OCI-LY1 (cell line): ENCODE data around the gene WSCD2.

Source experiments
- H2AFZ ChIP-seq: fragments of 200-600 bp; sonication (generic), shearing (Covaris generic); 2 replicates; pipeline ENCODE4 v1.6.0; 2014; ENCODE audit warnings: antibody characterized with exemption, mild to moderate bottlenecking, low read length
- H3F3A ChIP-seq: fragments of 200-600 bp; sonication (generic), shearing (Covaris generic); 2 replicates; pipeline ENCODE4 v1.6.0; 2014; ENCODE audit warnings: mild to moderate bottlenecking, antibody characterized with exemption, low read length, moderate library complexity; ENCODE audit not compliant: insufficient read depth
- H3K27ac ChIP-seq: fragments of 200-600 bp; sonication (generic); 2 replicates; pipeline ENCODE4 v1.5.1; 2014; ENCODE audit warnings: low read length, mixed run types, mild to moderate bottlenecking, low read depth; ENCODE audit not compliant: poor library complexity, severe bottlenecking
- H3K27me3 ChIP-seq: fragments of 200-600 bp; sonication (generic); 2 replicates; pipeline ENCODE4 v1.6.0; 2014; ENCODE audit warnings: antibody characterized with exemption, mild to moderate bottlenecking, low read length, moderate library complexity; ENCODE audit not compliant: insufficient read depth
- H3K36me3 ChIP-seq: fragments of 200-600 bp; sonication (generic); 2 replicates; pipeline ENCODE4 v1.6.1; 2014; ENCODE audit warnings: mild to moderate bottlenecking, antibody characterized with exemption, low read length, moderate library complexity, mixed read lengths; ENCODE audit not compliant: insufficient read depth
- H3K4me1 ChIP-seq: fragments of 200-600 bp; sonication (generic); 2 replicates; pipeline ENCODE4 v1.5.1; 2014; ENCODE audit warnings: mild to moderate bottlenecking, low read length, moderate library complexity; ENCODE audit not compliant: insufficient read depth, severe bottlenecking
- H3K4me2 ChIP-seq: fragments of 200-600 bp; sonication (generic), shearing (Covaris generic); 2 replicates; pipeline ENCODE4 v1.6.1; 2014; ENCODE audit warnings: low read length
- H3K4me3 ChIP-seq: fragments of 200-600 bp; sonication (generic); 2 replicates; pipeline ENCODE4 v1.5.1; 2014; ENCODE audit warnings: low read length, low read depth, mild to moderate bottlenecking, mixed read lengths; ENCODE audit not compliant: poor library complexity, severe bottlenecking
- H3K79me2 ChIP-seq: fragments of 200-600 bp; shearing (Covaris generic); 2 replicates; pipeline ENCODE4 v1.6.1; 2016; ENCODE audit warnings: mixed run types, low read length, mixed read lengths; ENCODE audit not compliant: insufficient read depth
- H3K9ac ChIP-seq: fragments of 200-600 bp; sonication (generic), shearing (Covaris generic); 2 replicates; pipeline ENCODE4 v1.6.1; 2014; ENCODE audit warnings: mild to moderate bottlenecking, low read length, mixed read lengths
- H3K9me2 ChIP-seq: fragments of 200-600 bp; sonication (generic), shearing (Covaris generic); 2 replicates; pipeline ENCODE4 v1.6.1; 2014; ENCODE audit warnings: low read depth, mild to moderate bottlenecking, low read length, mixed read lengths
- H3K9me3 ChIP-seq: fragments of 200-600 bp; shearing (Covaris generic); 2 replicates; pipeline ENCODE4 v1.6.1; 2014; ENCODE audit warnings: low read length, mixed read lengths
- H4K20me1 ChIP-seq: fragments of 200-600 bp; sonication (generic), shearing (Covaris generic); 2 replicates; pipeline ENCODE4 v1.6.0; 2016; ENCODE audit warnings: mild to moderate bottlenecking, low read length; ENCODE audit not compliant: insufficient read depth
- CTCF ChIP-seq: fragments of 200-600 bp; sonication (generic), shearing (Covaris generic); IDR thresholded peaks from 2 replicates; pipeline ENCODE4 v1.5.1; 2017; ENCODE audit warnings: mild to moderate bottlenecking, antibody characterized with exemption, low read length, moderate library complexity, mixed read lengths
- EZH2 ChIP-seq: fragments of 200-600 bp; sonication (generic), shearing (Covaris generic); IDR thresholded peaks from 2 replicates; pipeline ENCODE4 v1.8.0; 2017; ENCODE audit warnings: borderline replicate concordance, mixed run types, mild to moderate bottlenecking, antibody characterized with exemption, low read length, moderate library complexity, mixed read lengths

The WSCD2 gene

GRCh38 chr12:108112832-108113556 is 16.1 kb upstream of the WSCD2 start:
- Histone ChIP-seq H3K4me2 (no peak overlapping the region), H3K9me3 (no peaks in the 10 kb centered on the region), H3K9me2 (no peaks in the 10 kb centered on the region), H3K27me3 (no peaks in the 10 kb centered on the region), H3K4me1 (no peaks in the 10 kb centered on the region), H3K79me2 (no peaks in the 10 kb centered on the region), H3K9ac (no peak overlapping the region), H3K36me3 (no peaks in the 10 kb centered on the region), H3K4me3 (no peak overlapping the region), H3K27ac (no peak overlapping the region), H4K20me1 (no peaks in the 10 kb centered on the region), H3F3A (no peaks in the 10 kb centered on the region), H2AFZ (no peak overlapping the region)
- no peak for TF ChIP-seq CTCF
- TF ChIP-seq EZH2 = no peak

- H3K9me2 ChIP-seq = no peaks in the 10 kb centered on the region
- H3K4me3 ChIP-seq = no peak overlapping the region
- H3K9ac ChIP-seq = no peak overlapping the region
- H3K9me3 ChIP-seq = no peaks in the 10 kb centered on the region
- no peaks in the 10 kb centered on the region for H3K27me3 ChIP-seq
- H3K27ac ChIP-seq = no peak overlapping the region
- H4K20me1 ChIP-seq = no peaks in the 10 kb centered on the region
- H3K4me2 ChIP-seq = no peak overlapping the region
- no peak overlapping the region for H2AFZ ChIP-seq
- H3K36me3 ChIP-seq = no peaks in the 10 kb centered on the region
- H3F3A ChIP-seq = no peaks in the 10 kb centered on the region
- no peaks in the 10 kb centered on the region for H3K4me1 ChIP-seq
- TF ChIP-seq EZH2 (no peak), CTCF (no peak)
- H3K79me2 ChIP-seq = no peaks in the 10 kb centered on the region
Observed at GRCh38 chr12:108115123-108116121, 13.7 kb upstream of the WSCD2 start.

GRCh38 chr12:108116254-108116653 is 12.8 kb upstream of the WSCD2 start:
- Histone ChIP-seq H3K79me2 (no peaks in the 10 kb centered on the region), H3K27ac (no peak overlapping the region), H3F3A (no peaks in the 10 kb centered on the region), H3K9me2 (no peaks in the 10 kb centered on the region), H3K4me3 (no peak overlapping the region), H2AFZ (no peak overlapping the region), H3K36me3 (no peaks in the 10 kb centered on the region), H3K9me3 (no peaks in the 10 kb centered on the region), H4K20me1 (no peaks in the 10 kb centered on the region), H3K27me3 (no peaks in the 10 kb centered on the region), H3K9ac (no peak overlapping the region), H3K4me1 (no peaks in the 10 kb centered on the region), H3K4me2 (no peak overlapping the region)
- TF ChIP-seq EZH2 = no peak
- no peak for TF ChIP-seq CTCF
